HFFc6 (cell line): ENCODE measurements around the gene B3GNT8. TPM values are rescaled to one million over a fixed set of nuclear protein-coding genes. Genes with fewer than 3 reads are reported as not detected.

ENCODE experiments used
- DNase-seq: peaks from one replicate; pipeline ENCODE4 v3.0.0-alpha.2; 2018
- H3K27ac Mint-ChIP-seq: 2 replicates; pipeline ENCODE4 v1.8.0; 2020; ENCODE audit warnings: mild to moderate bottlenecking, mixed read lengths
- H3K27me3 Mint-ChIP-seq: 2 replicates; pipeline ENCODE4 v1.8.0; 2021; ENCODE audit warnings: mild to moderate bottlenecking, moderate library complexity, mixed read lengths; ENCODE audit not compliant: insufficient read depth
- H3K36me3 Mint-ChIP-seq: 2 replicates; pipeline ENCODE4 v1.8.0; 2021; ENCODE audit warnings: low read depth, mixed read lengths
- H3K4me1 Mint-ChIP-seq: 2 replicates; pipeline ENCODE4 v1.8.0; 2020; ENCODE audit warnings: low read depth, mixed read lengths
- H3K4me3 Mint-ChIP-seq: 2 replicates; pipeline ENCODE4 v1.8.0; 2020; ENCODE audit warnings: mild to moderate bottlenecking, moderate library complexity, mixed read lengths
- H3K9me3 Mint-ChIP-seq: 2 replicates; pipeline ENCODE4 v1.8.0; 2020; ENCODE audit warnings: mild to moderate bottlenecking, mixed read lengths
- total RNA-seq, 6 experiments: library from RNA; stranded (reverse); fragmentation: NEBNext Ultra II Directional; extraction: Animal tissue kit (Norgen Biotek cat#: 25700); gene quantifications; 2 replicates in 1 of 6; 3 replicates in 5 of 6; pipeline ENCODE4 v1.2.3, GENCODE V29; 2021
- TF ChIP-seq, protein P1 (sequence below): fragments of 200-600 bp; sonication (generic); IDR thresholded peaks from 2 replicates; pipeline ENCODE4 v1.5.0; 2021; ENCODE audit warnings: antibody characterized with exemption, mild to moderate bottlenecking

The B3GNT8 gene
- total RNA-seq, 6 experiments from 2014 or later = 0.47 to 2.1 (median 0.99) TPM

- no peak overlapping the region for H3K4me3 Mint-ChIP-seq
- TF ChIP-seq, protein P1, sequence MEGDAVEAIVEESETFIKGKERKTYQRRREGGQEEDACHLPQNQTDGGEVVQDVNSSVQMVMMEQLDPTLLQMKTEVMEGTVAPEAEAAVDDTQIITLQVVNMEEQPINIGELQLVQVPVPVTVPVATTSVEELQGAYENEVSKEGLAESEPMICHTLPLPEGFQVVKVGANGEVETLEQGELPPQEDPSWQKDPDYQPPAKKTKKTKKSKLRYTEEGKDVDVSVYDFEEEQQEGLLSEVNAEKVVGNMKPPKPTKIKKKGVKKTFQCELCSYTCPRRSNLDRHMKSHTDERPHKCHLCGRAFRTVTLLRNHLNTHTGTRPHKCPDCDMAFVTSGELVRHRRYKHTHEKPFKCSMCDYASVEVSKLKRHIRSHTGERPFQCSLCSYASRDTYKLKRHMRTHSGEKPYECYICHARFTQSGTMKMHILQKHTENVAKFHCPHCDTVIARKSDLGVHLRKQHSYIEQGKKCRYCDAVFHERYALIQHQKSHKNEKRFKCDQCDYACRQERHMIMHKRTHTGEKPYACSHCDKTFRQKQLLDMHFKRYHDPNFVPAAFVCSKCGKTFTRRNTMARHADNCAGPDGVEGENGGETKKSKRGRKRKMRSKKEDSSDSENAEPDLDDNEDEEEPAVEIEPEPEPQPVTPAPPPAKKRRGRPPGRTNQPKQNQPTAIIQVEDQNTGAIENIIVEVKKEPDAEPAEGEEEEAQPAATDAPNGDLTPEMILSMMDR = no peak
- H3K9me3 Mint-ChIP-seq = no peaks in the 10 kb centered on the region
- DNase-seq = no peak
- no peak overlapping the region for H3K27ac Mint-ChIP-seq
- peaks cover 14% of the 10 kb centered on the region for H3K4me1 Mint-ChIP-seq
- H3K36me3 Mint-ChIP-seq = peaks cover 16% of the 10 kb centered on the region
- H3K27me3 Mint-ChIP-seq = peaks cover 3% of the 10 kb centered on the region; the same call in 1 of the 2 replicates
These were observed 4.2 kb downstream of the B3GNT8 start for GRCh38 chr19:41422955-41423354.

DNA sequence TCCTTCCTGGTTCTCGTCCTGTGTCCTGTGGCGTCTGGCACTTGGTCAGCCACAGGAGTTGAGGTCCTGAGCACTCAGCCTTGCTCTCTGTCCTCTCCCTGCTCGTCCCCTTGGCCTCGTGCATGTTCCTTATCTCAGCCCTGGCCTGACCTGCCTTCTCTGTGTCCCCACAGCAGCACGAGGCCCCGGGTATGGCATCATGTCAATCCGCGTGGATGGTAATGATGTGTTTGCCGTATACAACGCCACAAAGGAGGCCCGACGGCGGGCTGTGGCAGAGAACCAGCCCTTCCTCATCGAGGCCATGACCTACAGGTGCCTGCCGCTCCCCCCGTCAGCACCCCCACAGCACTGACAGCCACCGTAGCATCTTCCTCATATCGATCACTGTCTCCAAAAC is 4.7 kb downstream of the B3GNT8 start:
- Mint-ChIP-seq H3K27me3 (peaks cover 3% of the 10 kb centered on the region; the same call in 1 of the 2 replicates), H3K9me3 (no peaks in the 10 kb centered on the region), H3K36me3 (peaks cover 16% of the 10 kb centered on the region), H3K27ac (no peak overlapping the region), H3K4me1 (peaks cover 9% of the 10 kb centered on the region), H3K4me3 (no peak overlapping the region)
- DNase-seq = no peak
- TF ChIP-seq, protein P1 = no peak

DNA sequence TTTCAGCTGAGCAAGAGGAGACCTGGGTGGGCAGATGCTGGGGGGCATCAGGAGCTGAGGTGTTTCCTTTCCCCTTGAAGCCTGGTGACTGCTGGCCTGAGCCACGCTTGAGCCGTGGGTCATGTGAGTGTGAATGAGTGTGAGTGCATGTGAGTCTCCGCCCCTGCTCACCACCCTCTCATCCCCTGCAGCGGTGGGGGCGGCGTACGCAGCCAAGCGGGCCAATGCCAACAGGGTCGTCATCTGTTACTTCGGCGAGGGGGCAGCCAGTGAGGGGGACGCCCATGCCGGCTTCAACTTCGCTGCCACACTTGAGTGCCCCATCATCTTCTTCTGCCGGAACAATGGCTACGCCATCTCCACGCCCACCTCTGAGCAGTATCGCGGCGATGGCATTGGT is 5.2 kb downstream of the B3GNT8 start:
- DNase-seq = no peak
- TF ChIP-seq, protein P1 = no peak
- H3K36me3 Mint-ChIP-seq = peaks cover 16% of the 10 kb centered on the region
- H3K4me3 Mint-ChIP-seq = no peak overlapping the region
- H3K9me3 Mint-ChIP-seq = no peaks in the 10 kb centered on the region
- H3K4me1 Mint-ChIP-seq = peaks cover 4% of the 10 kb centered on the region
- no peak overlapping the region for H3K27ac Mint-ChIP-seq
- H3K27me3 Mint-ChIP-seq = peaks cover 3% of the 10 kb centered on the region; the same call in 1 of the 2 replicates

DNA sequence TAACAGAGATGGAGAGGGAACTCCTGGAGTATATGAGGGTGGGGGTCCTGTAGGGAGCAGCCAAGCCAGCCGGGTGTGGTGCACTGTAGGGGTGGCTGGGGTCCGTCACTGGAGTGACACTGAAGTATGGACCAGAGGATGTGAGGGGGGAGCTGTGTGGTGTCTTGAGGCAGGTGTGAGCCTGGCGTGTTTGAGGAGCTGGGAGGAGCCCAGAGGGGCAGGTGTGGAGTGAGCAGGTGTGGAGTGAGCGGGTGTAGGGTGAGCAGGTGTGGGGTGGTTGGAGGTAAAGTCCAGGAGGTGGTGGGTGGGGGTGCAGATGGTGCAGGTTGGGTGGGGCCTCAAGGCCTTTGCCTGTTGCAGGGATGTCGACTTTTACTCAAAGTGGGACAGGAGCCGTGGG is 5.9 kb downstream of the B3GNT8 start:
- Mint-ChIP-seq H3K9me3 (no peaks in the 10 kb centered on the region), H3K4me1 (no peaks in the 10 kb centered on the region), H3K27me3 (peaks cover 3% of the 10 kb centered on the region; the same call in 1 of the 2 replicates), H3K27ac (no peak overlapping the region), H3K36me3 (peaks cover 16% of the 10 kb centered on the region), H3K4me3 (no peak overlapping the region)
- DNase-seq = no peak
- TF ChIP-seq, protein P1 = no peak

- Mint-ChIP-seq H3K4me3 (no peak overlapping the region), H3K4me1 (no peaks in the 10 kb centered on the region), H3K27ac (no peak overlapping the region), H3K9me3 (no peaks in the 10 kb centered on the region), H3K27me3 (peaks cover 3% of the 10 kb centered on the region; the same call in 1 of the 2 replicates), H3K36me3 (peaks cover 16% of the 10 kb centered on the region)
- no peak for DNase-seq
- TF ChIP-seq, protein P1 = no peak
These were observed 6.9 kb downstream of the B3GNT8 start for GRCh38 chr19:41420101-41420880.
